Adipocyte (in vitro differentiated cells): ENCODE results near the gene TMPRSS9.

ENCODE experiments used
- DNase-seq: peaks from one replicate; pipeline ENCODE4 v3.0.0-alpha.2; 2015; ENCODE audit warnings: low read depth
- H3K27me3 ChIP-seq: replicated peaks from 2 replicates; pipeline ENCODE4 v1.7.0; 2013; ENCODE audit warnings: mild to moderate bottlenecking, low read length, moderate library complexity; ENCODE audit not compliant: control insufficient read depth, insufficient read depth
- H3K36me3 ChIP-seq: 2 replicates; pipeline ENCODE4 v1.7.0; 2013; ENCODE audit warnings: low read length, mild to moderate bottlenecking, moderate library complexity; ENCODE audit not compliant: control insufficient read depth, insufficient read depth, severe bottlenecking
- H3K4me1 ChIP-seq: 2 replicates; pipeline ENCODE4 v1.7.0; 2013; ENCODE audit warnings: mild to moderate bottlenecking, low read length, moderate library complexity; ENCODE audit not compliant: control insufficient read depth, insufficient read depth
- H3K4me3 ChIP-seq: 2 replicates; pipeline ENCODE4 v1.7.0; 2013; ENCODE audit warnings: mild to moderate bottlenecking, low read length, moderate library complexity
- H3K9ac ChIP-seq: 2 replicates; pipeline ENCODE4 v1.7.0; 2013; ENCODE audit warnings: mild to moderate bottlenecking, low read length, moderate library complexity
- H3K9me3 ChIP-seq: 2 replicates; pipeline ENCODE4 v1.7.0; 2013; ENCODE audit warnings: mild to moderate bottlenecking, low read length, moderate library complexity; ENCODE audit not compliant: control insufficient read depth

TMPRSS9 gene

DNA sequence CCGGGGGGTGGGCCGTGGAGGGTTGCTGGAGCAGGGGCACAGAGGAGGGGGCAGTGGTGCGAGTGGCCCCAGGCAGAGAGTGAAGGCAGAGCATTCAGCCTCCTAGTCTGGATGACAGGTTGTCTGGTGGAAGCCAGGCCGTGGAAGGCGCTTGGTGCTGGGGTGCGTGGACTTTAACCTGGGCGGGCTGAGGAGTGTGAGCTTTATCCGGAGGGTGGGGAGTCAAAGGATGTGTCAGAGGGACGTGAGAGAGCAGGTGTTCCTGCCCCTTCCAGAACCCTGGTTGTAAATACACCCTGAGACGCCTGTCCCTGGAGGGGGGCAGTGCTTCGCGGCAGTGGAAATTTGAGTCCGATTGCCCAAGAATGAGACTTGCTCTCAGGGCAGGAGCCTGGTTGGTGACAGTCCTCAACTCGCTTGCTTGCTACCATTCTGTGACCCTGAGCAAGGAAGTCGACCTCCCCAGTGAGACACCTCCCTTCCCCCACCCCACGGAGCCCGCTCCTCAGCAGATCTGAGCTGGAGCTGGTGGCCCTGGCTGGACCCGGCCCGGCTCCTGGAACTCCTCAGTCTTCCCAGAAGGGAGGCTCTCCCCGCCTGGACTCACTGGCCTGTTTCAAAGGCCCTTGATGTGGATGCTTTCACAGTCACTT is 29.3 kb upstream of the TMPRSS9 start:
- Histone ChIP-seq H3K4me1 (peaks cover 28% of the 10 kb centered on the region), H3K4me3 (no peak overlapping the region), H3K9me3 (no peaks in the 10 kb centered on the region), H3K9ac (no peak overlapping the region), H3K27me3 (no peaks in the 10 kb centered on the region), H3K36me3 (peaks cover 3% of the 10 kb centered on the region)
- DNase-seq = no peak

DNA sequence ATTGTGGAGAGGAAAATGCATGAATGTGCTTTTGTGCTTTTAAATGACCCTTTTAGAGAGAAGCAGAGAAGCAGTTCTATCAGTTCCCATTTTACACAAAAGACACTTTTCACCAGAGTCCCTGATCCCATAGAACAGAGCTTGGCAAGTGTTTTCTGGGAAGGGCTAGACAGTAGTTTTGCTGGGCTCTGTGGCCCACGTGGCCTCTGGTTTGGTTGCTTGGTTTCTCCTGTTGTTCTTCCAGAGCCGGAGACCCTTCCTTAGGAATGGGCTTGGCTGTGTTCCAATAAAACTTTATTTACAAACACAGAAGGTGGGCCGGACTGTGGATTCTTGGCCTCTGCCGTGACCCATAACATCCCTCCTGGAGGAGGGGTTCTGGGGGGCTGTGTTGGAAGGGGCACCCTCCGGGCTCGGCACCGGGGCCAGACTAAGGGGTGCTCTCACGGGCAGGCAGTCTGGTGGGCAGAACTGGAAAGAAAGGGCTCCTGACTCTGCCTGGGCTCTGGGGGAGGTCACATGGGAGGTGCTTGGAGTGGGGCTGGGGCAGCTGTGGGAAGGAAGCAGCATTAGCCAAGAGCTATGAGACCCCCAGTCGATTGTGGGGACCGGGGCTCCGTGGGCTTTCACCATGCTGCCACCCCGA is 28.3 kb upstream of the TMPRSS9 start:
- Histone ChIP-seq H3K9me3 (no peaks in the 10 kb centered on the region), H3K4me1 (peaks cover 28% of the 10 kb centered on the region), H3K4me3 (no peak overlapping the region), H3K9ac (no peak overlapping the region), H3K36me3 (no peaks in the 10 kb centered on the region), H3K27me3 (no peaks in the 10 kb centered on the region)
- DNase-seq = no peak

DNA sequence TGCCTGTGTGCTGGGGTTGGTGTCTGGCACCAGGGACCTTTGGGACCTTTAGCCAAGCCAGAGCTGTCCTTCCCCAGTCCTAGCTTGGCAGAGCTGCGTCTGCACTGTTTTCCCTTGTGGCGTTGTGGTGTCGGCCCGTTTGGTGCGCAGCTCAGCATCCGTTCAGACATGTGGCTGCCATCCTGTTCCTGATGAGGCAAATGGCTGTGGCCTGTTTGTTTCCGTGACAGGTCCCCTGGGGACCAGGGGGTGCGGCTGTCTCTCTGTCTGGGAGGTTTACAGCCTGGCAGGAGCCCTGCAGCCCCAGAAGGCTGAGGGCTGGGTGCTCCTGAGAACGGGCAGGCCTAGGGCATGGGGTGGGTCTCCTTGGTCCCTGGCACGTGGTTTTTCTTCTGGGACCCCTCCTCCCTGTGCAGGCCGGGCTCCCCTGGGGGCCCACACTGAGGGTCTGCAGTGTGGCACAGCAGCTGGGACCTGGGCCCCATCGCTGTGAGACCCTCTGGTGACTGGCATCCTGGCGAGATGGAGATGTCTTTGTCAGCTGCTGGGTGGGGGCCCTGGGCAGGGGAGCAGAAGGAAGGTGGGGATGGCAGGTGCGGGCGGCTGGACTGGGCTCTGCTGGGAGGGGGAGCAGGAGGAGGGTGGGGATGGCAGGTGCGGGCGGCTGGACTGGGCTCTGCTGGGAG is 27.6 kb upstream of the TMPRSS9 start:
- Histone ChIP-seq H3K27me3 (no peaks in the 10 kb centered on the region), H3K9me3 (no peaks in the 10 kb centered on the region), H3K4me3 (no peak overlapping the region), H3K36me3 (no peaks in the 10 kb centered on the region), H3K9ac (no peak overlapping the region), H3K4me1 (peaks cover 23% of the 10 kb centered on the region)
- DNase-seq = no peak

DNA sequence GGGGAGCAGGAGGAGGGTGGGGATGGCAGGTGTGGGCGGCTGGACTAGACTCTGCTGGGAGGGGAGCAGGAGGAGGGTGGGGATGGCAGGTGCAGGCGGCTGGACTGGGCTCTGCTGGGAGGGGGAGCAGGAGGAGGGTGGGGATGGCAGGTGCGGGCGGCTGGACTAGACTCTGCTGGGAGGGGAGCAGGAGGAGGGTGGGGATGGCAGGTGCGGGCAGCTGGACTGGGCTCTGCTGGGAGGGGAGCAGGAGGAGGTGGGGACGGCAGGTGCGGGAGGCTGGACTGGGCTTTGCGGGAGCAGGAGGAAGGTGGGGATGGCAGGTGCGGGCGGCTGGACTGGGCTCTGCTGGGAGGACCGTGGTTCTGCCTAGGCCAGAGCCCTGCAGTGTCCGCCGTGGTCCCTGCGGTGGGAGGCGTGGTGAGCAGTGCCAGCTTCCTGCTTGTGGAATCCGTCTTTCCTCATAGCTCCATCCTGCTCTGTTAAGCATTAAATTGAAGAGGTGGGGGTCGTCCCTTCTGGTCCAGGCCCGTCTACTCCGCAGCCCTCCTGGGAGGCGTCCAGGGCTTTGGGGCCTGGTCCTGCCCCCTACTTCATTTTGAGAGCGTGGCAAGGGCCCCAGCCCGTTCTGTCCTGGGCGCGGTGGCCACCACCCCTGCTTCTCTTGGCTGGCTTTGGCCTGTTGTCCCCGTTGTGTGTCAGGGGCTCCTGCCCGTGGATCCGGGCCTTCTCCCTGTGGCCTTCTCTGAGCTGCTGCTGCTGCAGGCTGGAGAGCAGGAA is 26.8 kb upstream of the TMPRSS9 start:
- H3K27me3 ChIP-seq = no peaks in the 10 kb centered on the region
- H3K9me3 ChIP-seq = no peaks in the 10 kb centered on the region
- peaks cover 21% of the 10 kb centered on the region for H3K4me1 ChIP-seq
- no peak for DNase-seq
- no peak overlapping the region for H3K9ac ChIP-seq
- H3K36me3 ChIP-seq = no peaks in the 10 kb centered on the region
- no peak overlapping the region for H3K4me3 ChIP-seq

GRCh38 chr19:2333807-2334211 is 26.3 kb upstream of the TMPRSS9 start:
- no peak for DNase-seq
- H3K36me3 ChIP-seq = no peaks in the 10 kb centered on the region

GRCh38 chr19:2334426-2334825 is 25.6 kb upstream of the TMPRSS9 start:
- H3K4me3 ChIP-seq = no peak overlapping the region
- no peaks in the 10 kb centered on the region for H3K27me3 ChIP-seq
- no peaks in the 10 kb centered on the region for H3K9me3 ChIP-seq
- no peak for DNase-seq
- peaks cover 5% of the 10 kb centered on the region for H3K36me3 ChIP-seq
- no peak overlapping the region for H3K9ac ChIP-seq
- peaks cover 16% of the 10 kb centered on the region for H3K4me1 ChIP-seq

More at GRCh38 chr19:2333807-2334211, 26.3 kb upstream of the TMPRSS9 start:
- no peak overlapping the region for H3K9ac ChIP-seq
- no peaks in the 10 kb centered on the region for H3K9me3 ChIP-seq
- peaks cover 21% of the 10 kb centered on the region for H3K4me1 ChIP-seq
- H3K4me3 ChIP-seq = no peak overlapping the region
- no peaks in the 10 kb centered on the region for H3K27me3 ChIP-seq

- Histone ChIP-seq H3K36me3 (peaks cover 8% of the 10 kb centered on the region), H3K4me3 (no peak overlapping the region), H3K27me3 (no peaks in the 10 kb centered on the region), H3K9ac (no peak overlapping the region), H3K4me1 (peaks cover 12% of the 10 kb centered on the region), H3K9me3 (no peaks in the 10 kb centered on the region)
- DNase-seq = peak; percentile 13
These were observed 24.8 kb upstream of the TMPRSS9 start for GRCh38 chr19:2334986-2335846.

DNA sequence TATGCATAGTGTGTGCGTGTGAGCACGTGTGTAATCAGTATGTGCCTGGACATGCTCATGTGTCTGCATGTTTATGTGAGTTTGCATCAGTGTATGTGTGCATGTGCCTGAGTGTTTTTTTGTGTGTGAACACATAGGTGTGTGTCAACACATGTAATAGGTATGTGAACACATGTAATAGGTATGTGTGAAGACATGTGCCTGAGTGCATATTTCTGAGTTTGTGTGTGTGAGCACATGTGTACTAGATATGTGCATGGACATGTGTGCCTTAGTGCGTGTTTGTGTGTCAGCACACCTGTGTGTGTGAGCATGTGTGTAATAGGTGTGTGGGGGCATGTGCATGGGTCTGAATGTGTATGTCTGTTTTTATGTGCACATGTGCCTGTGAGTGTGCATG is 24.2 kb upstream of the TMPRSS9 start:
- Histone ChIP-seq H3K4me1 (peaks cover 5% of the 10 kb centered on the region), H3K4me3 (no peak overlapping the region), H3K27me3 (no peaks in the 10 kb centered on the region), H3K9me3 (no peaks in the 10 kb centered on the region), H3K9ac (no peak overlapping the region), H3K36me3 (peaks cover 9% of the 10 kb centered on the region)
- DNase-seq = no peak

DNA sequence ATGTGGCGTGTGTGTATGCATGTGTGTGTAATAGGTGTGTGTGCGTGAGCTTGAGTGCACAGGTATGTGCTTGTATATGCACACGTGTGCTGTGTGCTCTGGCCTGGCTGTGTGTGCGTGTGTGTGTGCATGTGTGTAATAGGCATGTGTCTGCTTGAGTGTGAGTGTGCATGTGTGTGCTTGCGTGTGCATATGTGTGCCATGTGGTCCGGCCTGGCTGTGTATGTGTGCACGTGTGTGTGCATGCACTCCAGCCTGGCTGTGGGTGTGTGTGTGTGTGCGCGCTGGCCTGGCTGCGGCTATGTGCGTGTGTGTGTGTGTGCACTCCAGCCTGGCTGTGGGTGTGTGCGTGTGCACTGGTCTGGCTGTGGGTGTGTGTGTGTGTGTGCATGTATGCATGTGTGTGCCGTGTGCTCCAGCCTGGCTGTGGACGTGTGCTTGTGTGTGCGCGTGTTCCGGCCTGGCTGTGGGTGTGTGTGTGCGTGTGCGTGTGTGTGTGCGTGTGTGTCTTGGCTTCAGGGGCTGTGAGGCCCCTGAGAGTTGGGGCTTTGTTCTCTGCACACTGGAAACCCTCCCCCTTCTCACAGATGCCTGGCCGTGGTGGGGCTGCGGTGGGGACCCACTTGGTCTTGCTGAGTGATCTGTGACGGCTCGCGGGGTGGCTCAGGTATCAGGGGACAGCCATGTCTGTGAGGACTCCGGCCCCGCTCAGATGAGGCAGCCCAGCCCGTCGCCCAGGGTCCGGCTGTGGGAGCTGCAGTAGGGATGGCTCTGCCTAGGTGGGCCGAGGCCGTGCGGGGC is 23.3 kb upstream of the TMPRSS9 start:
- Histone ChIP-seq H3K4me1 (peaks cover 5% of the 10 kb centered on the region), H3K4me3 (no peak overlapping the region)

DNA sequence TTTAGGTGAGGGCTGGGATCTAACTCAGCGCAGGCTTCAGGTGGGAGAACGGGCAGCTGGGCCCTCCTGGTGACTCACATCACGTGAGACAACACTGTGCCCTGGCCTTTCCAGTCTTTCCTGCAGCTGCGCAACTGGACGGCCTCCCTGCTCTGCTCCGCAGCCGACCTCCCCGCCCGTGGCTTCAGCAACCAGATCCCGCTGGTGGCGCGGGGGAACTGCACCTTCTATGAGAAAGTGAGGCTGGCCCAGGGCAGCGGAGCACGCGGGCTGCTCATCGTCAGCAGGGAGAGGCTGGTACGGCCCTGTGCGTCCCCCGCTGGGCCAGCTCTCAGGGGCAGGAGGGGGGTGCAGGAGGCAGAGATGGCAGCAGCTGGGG is 22.7 kb upstream of the TMPRSS9 start:
- DNase-seq = no peak

More for the DNA sequence above, 23.3 kb upstream of the TMPRSS9 start:
- no peak for DNase-seq
- no peak overlapping the region for H3K9ac ChIP-seq
- H3K9me3 ChIP-seq = no peaks in the 10 kb centered on the region
- peaks cover 14% of the 10 kb centered on the region for H3K36me3 ChIP-seq
- no peaks in the 10 kb centered on the region for H3K27me3 ChIP-seq

More for the DNA sequence above, 22.7 kb upstream of the TMPRSS9 start:
- H3K4me1 ChIP-seq = peaks cover 3% of the 10 kb centered on the region
- H3K4me3 ChIP-seq = no peak overlapping the region
- no peak overlapping the region for H3K9ac ChIP-seq
- no peaks in the 10 kb centered on the region for H3K27me3 ChIP-seq
- H3K36me3 ChIP-seq = peaks cover 16% of the 10 kb centered on the region
- H3K9me3 ChIP-seq = no peaks in the 10 kb centered on the region
